Lung (tissue), 12 donors: ENCODE results near the gene CDC42BPG. TPM values are rescaled to one million over a fixed set of nuclear protein-coding genes. Genes with fewer than 3 reads are reported as not detected.

Experiments
- ATAC-seq: fragments of 200-7000 bp; cut with Tn5 transposase; one replicate; pipeline ENCODE4 v1.9.1; 2020; ENCODE audit warnings: moderate number of reproducible peaks; ENCODE audit not compliant: insufficient read depth, low FRiP score
- DNase-seq, 3 donors: peaks; one replicate each; pipeline ENCODE4 v3.0.0-alpha.2; 2013 to 2017
- H3K27ac ChIP-seq, 2 donors: one replicate each; pipeline ENCODE4 v1.5.1; 2013; ENCODE audit warnings: mild to moderate bottlenecking in 2 of 2, moderate library complexity in 2 of 2, control low read depth in 1 of 2, inconsistent platforms in 1 of 2, low read depth in 1 of 2, low read length in 1 of 2
- H3K27me3 ChIP-seq, 3 donors: one replicate each; pipeline ENCODE4 v1.5.1; 2013; ENCODE audit warnings: low read length in 2 of 3; ENCODE audit not compliant: control insufficient read depth in 3 of 3, insufficient read depth in 3 of 3
- H3K36me3 ChIP-seq, 4 donors: one replicate each; pipeline ENCODE4 v1.5.1; 2013; ENCODE audit warnings: low read length in 4 of 4, mild to moderate bottlenecking in 1 of 4, moderate library complexity in 1 of 4; ENCODE audit not compliant: control insufficient read depth in 4 of 4, insufficient read depth in 4 of 4
- H3K4me1 ChIP-seq, 5 donors: one replicate each; pipeline ENCODE4 v1.5.1; 2013; ENCODE audit warnings: low read length in 5 of 5, mild to moderate bottlenecking in 2 of 5, moderate library complexity in 1 of 5; ENCODE audit not compliant: control insufficient read depth in 5 of 5, insufficient read depth in 5 of 5
- H3K4me3 ChIP-seq: one replicate; pipeline ENCODE4 v1.5.1; 2013; ENCODE audit warnings: mild to moderate bottlenecking, control low read depth, moderate library complexity
- H3K9ac ChIP-seq, 2 donors: one replicate each; pipeline ENCODE4 v1.5.1; 2013; ENCODE audit warnings: low read length in 2 of 2, control low read depth in 1 of 2; ENCODE audit not compliant: insufficient read depth in 1 of 2
- H3K9me3 ChIP-seq, 4 donors: one replicate each; pipeline ENCODE4 v1.5.1; 2013; ENCODE audit warnings: low read length in 3 of 4, mild to moderate bottlenecking in 1 of 4, moderate library complexity in 1 of 4; ENCODE audit not compliant: control insufficient read depth in 4 of 4, insufficient read depth in 3 of 4
- CTCF ChIP-seq: IDR thresholded peaks from 2 replicates; pipeline ENCODE4 v1.5.1; 2012; ENCODE audit warnings: mild to moderate bottlenecking; ENCODE audit errors: control extremely low read depth, extremely low read depth
- WGBS, 2 donors: extraction: QIAGEN DNeasy Blood & Tissue Kit; methylation state at CpG; one replicate each; pipeline ENCODE4 v1.1.7; 2013; 5-methylcytosine and 5-hydroxymethylcytosine counted together
- polyA plus RNA-seq, 2 donors: library from polyadenylated mRNA; stranded (reverse); fragments of 200-250 nt; gene quantifications; one replicate each; pipeline ENCODE4 v1.2.1, GENCODE V29; 2013
- total RNA-seq, 2 donors: library from RNA; depleted of rRNA in 1 of 2; stranded (reverse); fragments of >200 nt in 1 of 2; gene quantifications; one replicate each; pipeline ENCODE4 v1.2.1, GENCODE V29; 2014 to 2021
- donor health status: control.
- donor health status: control.
- donor health status: Bipolar disorder and iron deficiency.
- donor health status: healthy.
- donor health status: DM: yes; HTN: yes; CAD: no.

The CDC42BPG gene
- total and polyA plus RNA-seq, 4 donors = 7.1 to 23.5 (median 10.6) TPM

GRCh38 chr11:64858467-64859263, 14.2 kb upstream of the CDC42BPG start:
- no peak for DNase-seq
- H3K36me3 ChIP-seq = peaks cover 0 to 22% (median 11%) of the 10 kb centered on the region in 4 donors
- no peak for TF ChIP-seq CTCF
- peaks cover 8 to 59% (median 19%) of the 10 kb centered on the region in 5 donors for H3K4me1 ChIP-seq
- H3K4me3 ChIP-seq = no peak overlapping the region
- peak overlapping the region in 1 of 2 donors; percentile 42 for H3K9ac ChIP-seq
- peak overlapping the region; percentile 57 to 74 for H3K27ac ChIP-seq
- H3K27me3 ChIP-seq = no peaks in the 10 kb centered on the region
- peaks cover 0 to 3% (median 0%) of the 10 kb centered on the region in 4 donors for H3K9me3 ChIP-seq
- 39 to 45% methylated on average over 19 of the region's 19 CpGs for WGBS, 2 donors
- ATAC-seq = no peak

GRCh38 chr11:64857485-64857884, 13.0 kb upstream of the CDC42BPG start:
- 89 to 96% methylated on average over 6 of the region's 6 CpGs for WGBS, 2 donors
- H3K4me1 ChIP-seq = peaks cover 0 to 57% (median 11%) of the 10 kb centered on the region in 5 donors
- H3K4me3 ChIP-seq = no peak overlapping the region
- H3K9ac ChIP-seq = no peak overlapping the region
- peaks cover 0 to 3% (median 0%) of the 10 kb centered on the region in 4 donors for H3K9me3 ChIP-seq
- DNase-seq (no peak), ATAC-seq (no peak)
- peak overlapping the region; percentile 43 to 68 for H3K27ac ChIP-seq
- H3K36me3 ChIP-seq = peaks cover 0 to 22% (median 17%) of the 10 kb centered on the region in 4 donors
- no peaks in the 10 kb centered on the region for H3K27me3 ChIP-seq
- no peak for TF ChIP-seq CTCF

- TF ChIP-seq CTCF = no peak
- peaks cover 0 to 3% (median 0%) of the 10 kb centered on the region in 4 donors for H3K9me3 ChIP-seq
- H3K36me3 ChIP-seq = peaks cover 0 to 22% (median 17%) of the 10 kb centered on the region in 4 donors
- no peaks in the 10 kb centered on the region for H3K27me3 ChIP-seq
- DNase-seq (no peak), ATAC-seq (peak; percentile 73)
- H3K27ac ChIP-seq = peak overlapping the region; percentile 81 to 90
- 56 to 57% methylated on average over 20 of the region's 20 CpGs for WGBS, 2 donors
- no peak overlapping the region for H3K9ac ChIP-seq
- H3K4me3 ChIP-seq = no peak overlapping the region
- peaks cover 0 to 57% (median 2%) of the 10 kb centered on the region in 5 donors for H3K4me1 ChIP-seq
These were observed 12.2 kb upstream of the CDC42BPG start for GRCh38 chr11:64856382-64857227.
